ENCODE measurements around the gene SH2D2A. TPM values are rescaled to one million over a fixed set of nuclear protein-coding genes. Genes with fewer than 3 reads are reported as not detected.

The SH2D2A gene
- total and polyA plus RNA-seq, 4 donors, result 1.1 to 3.0 (median 2.0) TPM

DNA sequence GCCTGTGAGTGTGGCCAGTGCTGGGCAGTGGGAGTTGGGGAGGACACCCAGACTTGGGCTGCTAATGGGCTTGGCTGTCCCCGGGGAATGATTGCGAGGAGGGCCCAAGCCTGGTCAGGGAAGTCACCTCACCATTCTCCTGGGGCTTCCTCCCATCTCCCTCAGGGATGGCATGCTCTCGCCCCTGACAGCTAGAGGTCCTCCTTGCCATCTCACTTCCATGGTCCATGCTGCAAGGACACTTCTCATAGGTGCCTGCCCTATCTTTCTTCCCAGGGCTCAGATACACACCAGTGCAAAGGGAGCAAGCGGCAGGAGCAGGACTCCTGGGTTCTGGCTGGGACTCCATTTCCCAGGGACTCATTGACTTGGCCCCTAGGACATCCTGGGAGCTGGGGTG, 48.1 kb upstream of the SH2D2A start:
- H3K27ac ChIP-seq (ENCODE audit: low read depth in 1 of 2, low read length in 1 of 2), result no peak overlapping the region
- no peaks in the 10 kb centered on the region for H3K36me3 ChIP-seq (ENCODE audit: control insufficient read depth in 4 of 4, insufficient read depth in 4 of 4, low read length in 4 of 4)
- H3K4me1 ChIP-seq (ENCODE audit: control insufficient read depth in 5 of 5, insufficient read depth in 5 of 5, low read length in 5 of 5), result peaks cover 0 to 27% (median 4%) of the 10 kb centered on the region in 5 donors
- H3K9me3 ChIP-seq (ENCODE audit: control insufficient read depth in 4 of 4, insufficient read depth in 3 of 4, low read length in 3 of 4), result peaks cover 0 to 4% (median 0%) of the 10 kb centered on the region in 4 donors
- no peak overlapping the region for H3K9ac ChIP-seq (ENCODE audit: insufficient read depth in 1 of 2, low read length in 2 of 2)
- 89 to 93% methylated on average over 4 of the region's 4 CpGs for WGBS, 2 donors
- H3K4me3 ChIP-seq, result no peak overlapping the region
- ATAC-seq (ENCODE audit: insufficient read depth, low FRiP score) (no peak), DNase-seq (no peak)
- TF ChIP-seq, protein P1, sequence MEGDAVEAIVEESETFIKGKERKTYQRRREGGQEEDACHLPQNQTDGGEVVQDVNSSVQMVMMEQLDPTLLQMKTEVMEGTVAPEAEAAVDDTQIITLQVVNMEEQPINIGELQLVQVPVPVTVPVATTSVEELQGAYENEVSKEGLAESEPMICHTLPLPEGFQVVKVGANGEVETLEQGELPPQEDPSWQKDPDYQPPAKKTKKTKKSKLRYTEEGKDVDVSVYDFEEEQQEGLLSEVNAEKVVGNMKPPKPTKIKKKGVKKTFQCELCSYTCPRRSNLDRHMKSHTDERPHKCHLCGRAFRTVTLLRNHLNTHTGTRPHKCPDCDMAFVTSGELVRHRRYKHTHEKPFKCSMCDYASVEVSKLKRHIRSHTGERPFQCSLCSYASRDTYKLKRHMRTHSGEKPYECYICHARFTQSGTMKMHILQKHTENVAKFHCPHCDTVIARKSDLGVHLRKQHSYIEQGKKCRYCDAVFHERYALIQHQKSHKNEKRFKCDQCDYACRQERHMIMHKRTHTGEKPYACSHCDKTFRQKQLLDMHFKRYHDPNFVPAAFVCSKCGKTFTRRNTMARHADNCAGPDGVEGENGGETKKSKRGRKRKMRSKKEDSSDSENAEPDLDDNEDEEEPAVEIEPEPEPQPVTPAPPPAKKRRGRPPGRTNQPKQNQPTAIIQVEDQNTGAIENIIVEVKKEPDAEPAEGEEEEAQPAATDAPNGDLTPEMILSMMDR (IDR thresholded peaks at IDR 0.05; ENCODE audit: control extremely low read depth, extremely low read depth), result no peak
- H3K27me3 ChIP-seq (ENCODE audit: control insufficient read depth in 3 of 3, insufficient read depth in 3 of 3, low read length in 2 of 3), result peaks cover 6 to 59% (median 22%) of the 10 kb centered on the region in 3 donors

DNA sequence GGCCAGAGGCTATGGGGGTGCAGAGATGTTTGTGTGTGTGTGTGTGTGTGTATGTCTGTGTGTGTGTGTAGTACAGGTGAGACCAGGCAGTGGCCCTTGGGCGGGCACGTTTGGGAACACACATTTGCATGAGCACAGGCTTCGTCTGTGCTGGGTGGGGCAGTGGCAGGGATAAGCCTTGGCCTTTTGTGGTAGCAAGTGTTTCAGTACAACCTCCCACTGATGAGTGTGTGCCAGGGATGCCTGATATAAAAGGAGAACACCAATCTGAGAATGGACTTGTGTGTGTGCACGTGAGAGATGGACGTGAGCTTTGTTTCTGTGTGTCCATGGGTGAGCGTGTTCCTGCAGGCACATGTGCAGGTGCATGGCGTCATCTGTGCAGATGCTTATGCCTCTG, 47.0 kb upstream of the SH2D2A start:
- ATAC-seq (ENCODE audit: insufficient read depth, low FRiP score) (no peak), DNase-seq (no peak)
- Histone ChIP-seq H3K36me3 (ENCODE audit: control insufficient read depth in 4 of 4, insufficient read depth in 4 of 4, low read length in 4 of 4) (no peaks in the 10 kb centered on the region), H3K9ac (ENCODE audit: insufficient read depth in 1 of 2, low read length in 2 of 2) (no peak overlapping the region), H3K4me3 (no peak overlapping the region), H3K4me1 (ENCODE audit: control insufficient read depth in 5 of 5, insufficient read depth in 5 of 5, low read length in 5 of 5) (peaks cover 0 to 36% (median 7%) of the 10 kb centered on the region in 5 donors), H3K27ac (ENCODE audit: low read depth in 1 of 2, low read length in 1 of 2) (no peak overlapping the region), H3K27me3 (ENCODE audit: control insufficient read depth in 3 of 3, insufficient read depth in 3 of 3, low read length in 2 of 3) (peaks cover 6 to 65% (median 27%) of the 10 kb centered on the region in 3 donors), H3K9me3 (ENCODE audit: control insufficient read depth in 4 of 4, insufficient read depth in 3 of 4, low read length in 3 of 4) (peaks cover 0 to 4% (median 0%) of the 10 kb centered on the region in 4 donors)
- 80 to 89% methylated on average over 7 of the region's 7 CpGs for WGBS, 2 donors
- TF ChIP-seq, protein P1 (IDR thresholded peaks at IDR 0.05; ENCODE audit: control extremely low read depth, extremely low read depth), result no peak

- peaks cover 0 to 4% (median 0%) of the 10 kb centered on the region in 4 donors for H3K9me3 ChIP-seq (ENCODE audit: control insufficient read depth in 4 of 4, insufficient read depth in 3 of 4, low read length in 3 of 4)
- 63 to 67% methylated on average over 10 of the region's 10 CpGs for whole genome bisulfite sequencing, 2 donors
- DNase-seq (no peak), ATAC-seq (ENCODE audit: insufficient read depth, low FRiP score) (no peak)
- TF ChIP-seq, protein P1 (IDR thresholded peaks at IDR 0.05; ENCODE audit: control extremely low read depth, extremely low read depth), result no peak
- H3K4me1 ChIP-seq (ENCODE audit: control insufficient read depth in 5 of 5, insufficient read depth in 5 of 5, low read length in 5 of 5), result peaks cover 0 to 39% (median 7%) of the 10 kb centered on the region in 5 donors
- H3K9ac ChIP-seq (ENCODE audit: insufficient read depth in 1 of 2, low read length in 2 of 2), result no peak overlapping the region
- peaks cover 6 to 66% (median 32%) of the 10 kb centered on the region in 3 donors for H3K27me3 ChIP-seq (ENCODE audit: control insufficient read depth in 3 of 3, insufficient read depth in 3 of 3, low read length in 2 of 3)
- H3K27ac ChIP-seq (ENCODE audit: low read depth in 1 of 2, low read length in 1 of 2), result no peak overlapping the region
- no peak overlapping the region for H3K4me3 ChIP-seq
- no peaks in the 10 kb centered on the region for H3K36me3 ChIP-seq (ENCODE audit: control insufficient read depth in 4 of 4, insufficient read depth in 4 of 4, low read length in 4 of 4)
Observed at GRCh38 chr1:156862997-156863599, 46.5 kb upstream of the SH2D2A start.

All from lung (tissue), 12 donors.